Neural progenitor cell (in vitro differentiated cells): ENCODE data around the gene TCERG1L. TPM values are rescaled to one million over a fixed set of nuclear protein-coding genes. Genes with fewer than 3 reads are reported as not detected.

ENCODE experiments used
- DNase-seq: peaks from one replicate; pipeline ENCODE4 v3.0.0-alpha.2; 2016; ENCODE audit warnings: low spot score
- H2AFZ ChIP-seq: fragments of 200-600 bp; sonication (generic); replicated peaks from 2 replicates; pipeline ENCODE4 v1.6.1; 2016; ENCODE audit warnings: antibody characterized with exemption
- H3F3A ChIP-seq: fragments of 200-600 bp; sonication (generic); 2 replicates; pipeline ENCODE4 v1.6.1; 2016; ENCODE audit warnings: antibody characterized with exemption, low read depth
- H3K27ac ChIP-seq: fragments of 200-600 bp; sonication (generic); 2 replicates; pipeline ENCODE4 v1.5.1; 2016; ENCODE audit warnings: mild to moderate bottlenecking
- H3K27me3 ChIP-seq: fragments of 200-600 bp; sonication (generic); 2 replicates; pipeline ENCODE4 v1.6.1; 2016; ENCODE audit warnings: mild to moderate bottlenecking, moderate library complexity
- H3K36me3 ChIP-seq: fragments of 200-600 bp; sonication (generic); 2 replicates; pipeline ENCODE4 v1.5.1; 2016
- H3K4me1 ChIP-seq: fragments of 200-600 bp; sonication (generic); 2 replicates; pipeline ENCODE4 v1.6.1; 2016; ENCODE audit warnings: mixed run types
- H3K4me2 ChIP-seq: fragments of 200-600 bp; sonication (generic); 2 replicates; pipeline ENCODE4 v1.6.1; 2016
- H3K4me3 ChIP-seq: fragments of 200-600 bp; sonication (generic); 2 replicates; pipeline ENCODE4 v1.5.1; 2016
- H3K79me2 ChIP-seq: fragments of 200-600 bp; sonication (generic); 2 replicates; pipeline ENCODE4 v1.6.1; 2016; ENCODE audit warnings: low read depth
- H3K9ac ChIP-seq: fragments of 200-600 bp; sonication (generic); 2 replicates; pipeline ENCODE4 v1.6.1; 2016
- H3K9me3 ChIP-seq: fragments of 200-600 bp; sonication (generic); 2 replicates; pipeline ENCODE4 v1.5.1; 2016; ENCODE audit warnings: low read depth
- H4K20me1 ChIP-seq: fragments of 200-600 bp; sonication (generic); 2 replicates; pipeline ENCODE4 v1.6.1; 2016; ENCODE audit warnings: low read depth
- H3K27ac Mint-ChIP-seq: 3 replicates; pipeline ENCODE4 v1.8.0; 2021; ENCODE audit warnings: mixed read lengths
- H3K27me3 Mint-ChIP-seq: 2 replicates; pipeline ENCODE4 v1.8.0; 2022; ENCODE audit warnings: low read depth, mild to moderate bottlenecking, inconsistent platforms, moderate library complexity, mixed read lengths; ENCODE audit not compliant: insufficient read depth
- H3K36me3 Mint-ChIP-seq: 3 replicates; pipeline ENCODE4 v1.8.0; 2021; ENCODE audit warnings: mixed read lengths
- H3K4me1 Mint-ChIP-seq: 3 replicates; pipeline ENCODE4 v1.8.0; 2021; ENCODE audit warnings: mixed read lengths
- H3K4me3 Mint-ChIP-seq: 3 replicates; pipeline ENCODE4 v1.8.0; 2021; ENCODE audit warnings: mild to moderate bottlenecking, moderate library complexity, mixed read lengths
- H3K9me3 Mint-ChIP-seq: 3 replicates; pipeline ENCODE4 v1.8.0; 2020; ENCODE audit warnings: mixed read lengths
- CTCF ChIP-seq: fragments of 200-600 bp; sonication (generic); IDR thresholded peaks from 2 replicates; pipeline ENCODE4 v1.5.1; 2017; ENCODE audit warnings: antibody characterized with exemption, mild to moderate bottlenecking
- EZH2 ChIP-seq: fragments of 200-600 bp; sonication (generic); IDR thresholded peaks from 2 replicates; pipeline ENCODE4 v1.6.1; 2017; ENCODE audit warnings: antibody characterized with exemption, mild to moderate bottlenecking, moderate library complexity
- EZH2phosphoT487 ChIP-seq: fragments of 200-600 bp; sonication (generic); IDR thresholded peaks from 2 replicates; pipeline ENCODE4 v1.6.1; 2017; ENCODE audit warnings: antibody characterized with exemption
- total RNA-seq: library from RNA; depleted of rRNA; stranded (reverse); fragments of >200 nt; gene quantifications from 2 replicates; pipeline ENCODE4 v1.2.3, GENCODE V29; 2015; ENCODE audit warnings: low replicate concordance

The TCERG1L gene
- total RNA-seq, 1 donor from 2014 or later: 1.8 TPM

GRCh38 chr10:131082201-131082850 lies 229.2 kb downstream of the TCERG1L start:
- Mint-ChIP-seq H3K36me3 (no peaks in the 10 kb centered on the region), H3K27ac (no peak overlapping the region), H3K27me3 (peaks cover 3% of the 10 kb centered on the region), H3K4me1 (no peaks in the 10 kb centered on the region), H3K9me3 (no peaks in the 10 kb centered on the region), H3K4me3 (no peak overlapping the region)
- H3K79me2 ChIP-seq: no peaks in the 10 kb centered on the region
- H3K36me3 ChIP-seq: no peaks in the 10 kb centered on the region
- H3K4me1 ChIP-seq: no peaks in the 10 kb centered on the region
- no peaks in the 10 kb centered on the region for H3F3A ChIP-seq
- H3K27me3 ChIP-seq: no peaks in the 10 kb centered on the region
- H3K4me3 ChIP-seq: no peak overlapping the region
- DNase-seq: no peak
- no peak overlapping the region for H3K27ac ChIP-seq
- no peak overlapping the region for H3K9ac ChIP-seq
- H4K20me1 ChIP-seq: no peaks in the 10 kb centered on the region
- H2AFZ ChIP-seq: no peak overlapping the region
- H3K9me3 ChIP-seq: no peaks in the 10 kb centered on the region
- TF ChIP-seq CTCF (no peak), EZH2 (no peak), EZH2phosphoT487 (no peak)
- H3K4me2 ChIP-seq: no peak overlapping the region

GRCh38 chr10:131081786-131082185 lies 229.7 kb downstream of the TCERG1L start:
- H3K36me3 ChIP-seq: no peaks in the 10 kb centered on the region
- Mint-ChIP-seq H3K4me1 (no peaks in the 10 kb centered on the region), H3K27me3 (peaks cover 3% of the 10 kb centered on the region), H3K4me3 (no peak overlapping the region), H3K36me3 (no peaks in the 10 kb centered on the region), H3K9me3 (no peaks in the 10 kb centered on the region), H3K27ac (no peak overlapping the region)
- TF ChIP-seq EZH2phosphoT487 (no peak), EZH2 (no peak), CTCF (no peak)
- no peaks in the 10 kb centered on the region for H3F3A ChIP-seq
- no peak overlapping the region for H2AFZ ChIP-seq
- H3K4me3 ChIP-seq: no peak overlapping the region
- no peak overlapping the region for H3K9ac ChIP-seq
- H3K4me1 ChIP-seq: no peaks in the 10 kb centered on the region
- no peaks in the 10 kb centered on the region for H3K79me2 ChIP-seq
- H3K27ac ChIP-seq: no peak overlapping the region
- no peaks in the 10 kb centered on the region for H4K20me1 ChIP-seq
- no peaks in the 10 kb centered on the region for H3K27me3 ChIP-seq
- no peak overlapping the region for H3K4me2 ChIP-seq
- no peaks in the 10 kb centered on the region for H3K9me3 ChIP-seq
- no peak for DNase-seq

GRCh38 chr10:131081376-131081775 lies 230.1 kb downstream of the TCERG1L start:
- H2AFZ ChIP-seq: no peak overlapping the region
- Mint-ChIP-seq H3K4me1 (peaks cover 2% of the 10 kb centered on the region), H3K9me3 (no peaks in the 10 kb centered on the region), H3K27me3 (peaks cover 3% of the 10 kb centered on the region), H3K4me3 (no peak overlapping the region), H3K36me3 (no peaks in the 10 kb centered on the region), H3K27ac (peak overlapping the region; percentile 19)
- no peaks in the 10 kb centered on the region for H3K4me1 ChIP-seq
- H3K4me2 ChIP-seq: no peak overlapping the region
- H3K4me3 ChIP-seq: no peak overlapping the region
- H3K36me3 ChIP-seq: no peaks in the 10 kb centered on the region
- no peak for TF ChIP-seq EZH2
- TF ChIP-seq CTCF: no peak
- no peak for TF ChIP-seq EZH2phosphoT487
- no peaks in the 10 kb centered on the region for H3K79me2 ChIP-seq
- no peaks in the 10 kb centered on the region for H3K27me3 ChIP-seq
- H3K9me3 ChIP-seq: no peaks in the 10 kb centered on the region
- no peaks in the 10 kb centered on the region for H4K20me1 ChIP-seq
- no peak overlapping the region for H3K27ac ChIP-seq
- H3K9ac ChIP-seq: no peak overlapping the region
- no peak for DNase-seq
- H3F3A ChIP-seq: no peaks in the 10 kb centered on the region
